MG63 (cell line): ENCODE data around the gene PAPLN. TPM values are rescaled to one million over a fixed set of nuclear protein-coding genes. Genes with fewer than 3 reads are reported as not detected.
"Not testable (repeated sequence)": the region's sequence is repeated elsewhere in the genome, so short reads cannot be mapped to it uniquely, and the experiment has no call there.

Experiments used
- DNase-seq: peaks from one replicate; pipeline ENCODE4 v3.0.0-alpha.2; 2020
- H3K27me3 ChIP-seq: fragments of 250-450 bp; sonication (Bioruptor Pico); 2 replicates; pipeline ENCODE4 v1.5.1; 2020; ENCODE audit warnings: mild to moderate bottlenecking, moderate library complexity
- H3K36me3 ChIP-seq: fragments of 250-450 bp; sonication (Bioruptor Pico); 2 replicates; pipeline ENCODE4 v1.5.1; 2020; ENCODE audit warnings: mild to moderate bottlenecking, moderate library complexity
- H3K4me3 ChIP-seq: fragments of 250-450 bp; sonication (Bioruptor Pico); 2 replicates; pipeline ENCODE4 v1.5.1; 2020; ENCODE audit warnings: mild to moderate bottlenecking, moderate library complexity
- H3K9me3 ChIP-seq: fragments of 250-450 bp; sonication (Bioruptor Pico); 2 replicates; pipeline ENCODE4 v1.5.1; 2020; ENCODE audit warnings: mild to moderate bottlenecking, moderate library complexity
- total RNA-seq: library from RNA; depleted of rRNA; stranded (reverse); fragments of >200 nt; shearing (Covaris generic); gene quantifications from 2 replicates; pipeline ENCODE4 v1.2.3, GENCODE V29; 2014; ENCODE audit warnings: low replicate concordance; rRNA removed

The PAPLN gene, protein sequence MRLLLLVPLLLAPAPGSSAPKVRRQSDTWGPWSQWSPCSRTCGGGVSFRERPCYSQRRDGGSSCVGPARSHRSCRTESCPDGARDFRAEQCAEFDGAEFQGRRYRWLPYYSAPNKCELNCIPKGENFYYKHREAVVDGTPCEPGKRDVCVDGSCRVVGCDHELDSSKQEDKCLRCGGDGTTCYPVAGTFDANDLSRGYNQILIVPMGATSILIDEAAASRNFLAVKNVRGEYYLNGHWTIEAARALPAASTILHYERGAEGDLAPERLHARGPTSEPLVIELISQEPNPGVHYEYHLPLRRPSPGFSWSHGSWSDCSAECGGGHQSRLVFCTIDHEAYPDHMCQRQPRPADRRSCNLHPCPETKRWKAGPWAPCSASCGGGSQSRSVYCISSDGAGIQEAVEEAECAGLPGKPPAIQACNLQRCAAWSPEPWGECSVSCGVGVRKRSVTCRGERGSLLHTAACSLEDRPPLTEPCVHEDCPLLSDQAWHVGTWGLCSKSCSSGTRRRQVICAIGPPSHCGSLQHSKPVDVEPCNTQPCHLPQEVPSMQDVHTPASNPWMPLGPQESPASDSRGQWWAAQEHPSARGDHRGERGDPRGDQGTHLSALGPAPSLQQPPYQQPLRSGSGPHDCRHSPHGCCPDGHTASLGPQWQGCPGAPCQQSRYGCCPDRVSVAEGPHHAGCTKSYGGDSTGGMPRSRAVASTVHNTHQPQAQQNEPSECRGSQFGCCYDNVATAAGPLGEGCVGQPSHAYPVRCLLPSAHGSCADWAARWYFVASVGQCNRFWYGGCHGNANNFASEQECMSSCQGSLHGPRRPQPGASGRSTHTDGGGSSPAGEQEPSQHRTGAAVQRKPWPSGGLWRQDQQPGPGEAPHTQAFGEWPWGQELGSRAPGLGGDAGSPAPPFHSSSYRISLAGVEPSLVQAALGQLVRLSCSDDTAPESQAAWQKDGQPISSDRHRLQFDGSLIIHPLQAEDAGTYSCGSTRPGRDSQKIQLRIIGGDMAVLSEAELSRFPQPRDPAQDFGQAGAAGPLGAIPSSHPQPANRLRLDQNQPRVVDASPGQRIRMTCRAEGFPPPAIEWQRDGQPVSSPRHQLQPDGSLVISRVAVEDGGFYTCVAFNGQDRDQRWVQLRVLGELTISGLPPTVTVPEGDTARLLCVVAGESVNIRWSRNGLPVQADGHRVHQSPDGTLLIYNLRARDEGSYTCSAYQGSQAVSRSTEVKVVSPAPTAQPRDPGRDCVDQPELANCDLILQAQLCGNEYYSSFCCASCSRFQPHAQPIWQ
- total RNA-seq = 0.53 TPM in 1 of 2 replicates, not detected in the other

DNA sequence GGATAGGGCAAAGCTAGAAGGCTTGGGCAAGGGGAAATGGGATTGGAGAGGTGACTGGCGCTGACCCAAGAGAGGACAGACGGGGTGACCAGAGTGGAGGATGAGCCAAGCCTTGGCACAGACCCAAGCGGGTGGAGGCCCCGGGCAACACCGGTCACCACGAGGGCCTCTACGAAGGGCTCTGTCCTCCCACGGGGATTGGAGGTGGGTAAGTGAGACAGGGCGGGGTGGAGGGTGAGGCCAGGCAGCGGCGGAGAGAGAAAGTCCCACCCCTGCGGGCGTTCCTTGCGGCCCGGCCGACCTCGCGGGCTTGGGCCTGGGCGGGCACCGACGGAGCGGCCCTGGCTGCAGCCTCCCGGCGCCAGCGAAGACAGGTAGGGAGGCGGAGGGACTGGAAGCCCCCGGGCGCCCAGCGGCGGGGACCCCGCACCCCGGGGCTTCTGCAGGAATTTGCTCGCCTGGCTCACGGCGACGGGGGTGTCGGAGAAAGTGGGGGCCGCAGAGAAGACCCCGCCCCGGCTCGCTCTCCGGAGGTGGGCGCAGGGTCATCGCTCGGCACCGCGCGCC is at the start of gene PAPLN:
TSS of gene PAPLN (plus strand) at position 288 of the 567 bp plus-strand sequence. CDS start 2,273 bp downstream, outside the sequence.
- no peaks in the 10 kb centered on the region for H3K36me3 ChIP-seq
- peaks cover 2% of the 10 kb centered on the region; the same call in 1 of the 2 replicates for H3K27me3 ChIP-seq
- DNase-seq = no peak
- H3K9me3 ChIP-seq = no peaks in the 10 kb centered on the region
- H3K4me3 ChIP-seq = 0 out of 2 replicates have a peak within 1 kb of the TSS, but pooled peaks have one; percentile 10

DNA sequence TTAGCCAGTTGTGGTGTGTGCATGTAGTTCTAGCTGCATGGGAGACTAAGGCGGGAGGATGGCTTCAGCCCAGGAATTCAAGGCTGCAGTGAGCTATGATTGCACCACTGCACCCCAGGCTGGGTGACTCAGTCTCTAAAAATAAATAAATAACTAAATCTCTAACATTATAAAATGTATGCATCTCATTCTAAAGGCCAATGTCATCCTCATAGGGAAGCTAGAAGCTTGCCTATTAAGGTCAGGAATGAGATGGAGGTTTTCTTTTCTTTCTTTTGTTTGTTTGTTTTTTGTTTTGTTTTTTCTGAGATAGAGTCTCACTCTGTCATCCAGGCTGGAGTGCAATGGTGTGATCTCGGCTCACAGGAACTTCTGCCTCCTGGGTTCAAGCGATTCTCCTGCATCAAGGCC is 48.8 kb upstream of the PAPLN start:
- H3K4me3 ChIP-seq = no peak overlapping the region
- no peaks in the 10 kb centered on the region for H3K27me3 ChIP-seq
- peaks cover 3% of the 10 kb centered on the region; the same call in 1 of the 2 replicates for H3K36me3 ChIP-seq
- H3K9me3 ChIP-seq = no peaks in the 10 kb centered on the region
- DNase-seq = peak; percentile 76

DNA sequence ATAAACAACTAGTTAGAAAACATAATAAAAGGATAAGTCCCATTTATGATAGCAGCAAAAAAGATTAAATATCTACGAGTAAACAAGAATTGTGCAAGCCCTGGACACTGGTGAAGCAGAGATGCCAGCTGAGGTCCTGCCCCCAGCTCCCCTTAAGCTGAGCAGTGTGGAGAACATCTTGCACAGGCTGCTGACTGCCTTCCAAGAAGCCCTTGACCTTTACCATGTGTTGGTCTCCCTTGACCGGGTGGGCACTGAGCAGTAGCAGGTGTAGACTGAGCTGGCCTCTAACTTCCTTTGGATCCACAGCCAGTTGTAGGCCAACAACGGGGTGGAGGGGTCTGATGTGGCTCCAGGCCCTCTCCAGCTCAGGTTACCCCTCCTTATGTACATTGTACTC is 47.7 kb upstream of the PAPLN start:
- H3K4me3 ChIP-seq = no peak overlapping the region
- no peak for DNase-seq

DNA sequence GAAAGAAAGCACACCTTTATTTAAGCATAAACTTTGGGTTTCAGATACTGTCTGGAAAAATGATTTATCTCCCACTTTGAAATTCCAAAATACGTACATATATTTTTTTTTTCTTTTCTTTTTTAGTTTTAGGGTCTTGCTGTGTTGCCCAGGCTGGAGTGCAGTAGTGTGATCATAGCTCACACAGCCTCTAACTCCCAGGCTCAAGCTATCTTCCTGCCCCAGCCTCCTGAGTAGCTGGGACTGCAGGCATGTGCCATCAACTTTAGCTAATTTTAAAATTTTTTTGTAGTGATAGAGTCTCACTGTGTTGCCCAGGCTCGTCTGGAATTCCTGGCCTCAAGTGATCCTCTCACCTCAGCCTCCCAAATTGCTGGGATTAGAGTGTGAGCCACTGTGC is 45.9 kb upstream of the PAPLN start:
- Histone ChIP-seq H3K4me3 (no peak overlapping the region), H3K9me3 (no peaks in the 10 kb centered on the region), H3K27me3 (no peaks in the 10 kb centered on the region), H3K36me3 (peaks cover 3% of the 10 kb centered on the region; the same call in 1 of the 2 replicates)
- DNase-seq = no peak

More for the DNA sequence above, 47.7 kb upstream of the PAPLN start:
- Histone ChIP-seq H3K36me3 (peaks cover 3% of the 10 kb centered on the region; the same call in 1 of the 2 replicates), H3K9me3 (no peaks in the 10 kb centered on the region), H3K27me3 (no peaks in the 10 kb centered on the region)

DNA sequence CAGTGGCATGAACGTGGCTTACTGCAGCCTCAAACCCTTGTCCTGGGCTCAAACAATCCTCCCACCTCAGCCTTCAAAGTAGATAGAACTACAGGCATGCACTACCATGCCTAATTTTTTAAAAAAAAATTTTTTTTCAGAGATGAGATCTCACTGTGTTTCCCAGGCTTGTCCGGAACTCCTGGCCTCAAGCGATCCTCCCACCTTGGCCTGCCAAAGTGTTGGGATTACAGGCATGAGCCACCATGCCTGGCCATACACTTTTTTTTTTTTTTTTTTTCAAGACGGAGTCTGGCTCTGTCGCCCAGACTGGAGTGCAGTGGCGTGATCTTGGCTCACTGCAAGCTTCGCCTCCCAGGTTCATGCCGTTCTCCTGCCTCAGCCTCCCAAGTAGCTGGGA is 43.0 kb upstream of the PAPLN start:
- not testable (repeated sequence) for H3K9me3 ChIP-seq, H3K36me3 ChIP-seq, DNase-seq, H3K4me3 ChIP-seq, H3K27me3 ChIP-seq

DNA sequence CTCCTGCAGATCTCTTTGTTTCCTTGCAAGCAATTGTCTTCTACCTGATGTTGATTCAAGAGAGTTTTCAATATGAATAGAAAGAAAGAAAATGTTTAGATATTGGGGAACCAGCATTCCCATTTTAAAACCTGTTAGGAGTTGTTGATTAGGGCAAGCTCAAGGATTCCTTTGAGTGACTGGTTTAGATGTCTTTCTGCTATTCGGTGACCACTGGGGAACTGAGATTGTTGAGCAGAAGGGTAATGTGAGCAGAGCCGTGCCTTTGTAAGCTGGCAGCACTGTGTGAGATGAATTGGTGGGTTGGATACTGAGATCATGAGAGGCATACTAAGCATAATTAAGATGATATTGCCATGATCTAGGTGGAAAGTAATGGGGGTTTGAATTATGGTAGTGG is 39.1 kb upstream of the PAPLN start:
- no peak for DNase-seq
- H3K27me3 ChIP-seq = no peaks in the 10 kb centered on the region
- H3K4me3 ChIP-seq = no peak overlapping the region
- H3K36me3 ChIP-seq = no peaks in the 10 kb centered on the region
- no peaks in the 10 kb centered on the region for H3K9me3 ChIP-seq

DNA sequence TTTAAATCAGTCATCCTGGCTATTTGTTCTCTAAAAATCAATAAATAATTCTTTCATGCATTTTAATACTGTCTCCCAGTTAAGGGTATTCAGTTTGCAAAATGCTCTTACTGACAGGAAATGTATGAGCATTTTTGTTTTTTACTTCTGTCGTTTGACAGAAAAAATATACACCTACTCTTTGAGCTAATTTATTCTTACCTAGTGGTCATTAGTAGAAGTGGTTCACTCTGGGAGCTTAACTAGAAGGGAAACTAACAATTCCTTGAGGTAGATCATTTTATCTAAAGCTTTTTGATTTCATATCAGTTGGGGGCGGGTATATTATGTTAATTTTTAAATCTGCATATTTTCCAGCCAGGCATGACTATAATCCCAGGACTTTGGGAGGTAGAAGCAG is 33.8 kb upstream of the PAPLN start:
- Histone ChIP-seq H3K27me3 (no peaks in the 10 kb centered on the region), H3K4me3 (no peak overlapping the region), H3K36me3 (peaks cover 14% of the 10 kb centered on the region), H3K9me3 (no peaks in the 10 kb centered on the region)
- no peak for DNase-seq

DNA sequence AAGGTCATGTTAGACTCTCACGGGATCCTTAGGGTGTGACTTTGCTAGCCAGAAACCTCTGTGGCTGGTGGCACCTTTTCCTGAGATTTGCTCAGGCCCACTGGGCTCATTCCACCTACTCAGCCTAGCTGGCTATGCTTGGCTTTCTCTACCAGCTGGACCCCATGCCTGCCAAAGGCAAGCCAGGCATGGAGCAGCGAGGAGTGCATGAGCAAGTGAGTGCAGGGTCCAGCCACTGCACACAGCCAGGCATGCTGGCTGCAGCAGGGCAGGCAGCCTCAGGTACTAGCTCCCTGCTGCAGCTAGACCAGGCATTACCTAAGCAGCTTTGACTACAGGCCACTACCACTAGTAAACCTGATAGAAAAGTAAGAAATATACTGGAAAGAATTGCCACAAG is 29.7 kb upstream of the PAPLN start:
- no peak overlapping the region for H3K4me3 ChIP-seq
- no peaks in the 10 kb centered on the region for H3K27me3 ChIP-seq
- peaks cover 14% of the 10 kb centered on the region for H3K36me3 ChIP-seq
- DNase-seq = no peak
- no peaks in the 10 kb centered on the region for H3K9me3 ChIP-seq

DNA sequence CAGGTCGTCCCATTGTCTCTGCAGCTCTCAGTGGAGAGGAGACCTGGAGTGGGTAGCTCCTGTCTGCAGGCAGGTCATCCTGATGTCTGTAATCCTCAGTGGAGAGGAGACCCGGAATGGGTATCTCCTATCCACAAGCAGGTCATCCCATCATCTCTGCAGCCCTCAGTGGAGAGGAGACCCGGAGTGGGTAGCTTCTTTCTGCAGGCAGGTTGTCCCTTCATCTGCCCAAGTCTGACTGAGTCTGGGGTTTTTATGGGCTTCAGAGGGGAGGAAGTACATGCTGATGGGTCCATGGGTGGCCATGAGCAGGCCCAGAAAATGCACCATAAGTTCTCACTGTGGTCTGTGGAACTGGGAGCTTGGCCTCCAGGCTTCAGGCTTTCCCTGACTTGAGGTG is 28.9 kb upstream of the PAPLN start:
- H3K9me3 ChIP-seq = no peaks in the 10 kb centered on the region
- peaks cover 14% of the 10 kb centered on the region for H3K36me3 ChIP-seq
- H3K4me3 ChIP-seq = no peak overlapping the region
- H3K27me3 ChIP-seq = no peaks in the 10 kb centered on the region
- DNase-seq = no peak

DNA sequence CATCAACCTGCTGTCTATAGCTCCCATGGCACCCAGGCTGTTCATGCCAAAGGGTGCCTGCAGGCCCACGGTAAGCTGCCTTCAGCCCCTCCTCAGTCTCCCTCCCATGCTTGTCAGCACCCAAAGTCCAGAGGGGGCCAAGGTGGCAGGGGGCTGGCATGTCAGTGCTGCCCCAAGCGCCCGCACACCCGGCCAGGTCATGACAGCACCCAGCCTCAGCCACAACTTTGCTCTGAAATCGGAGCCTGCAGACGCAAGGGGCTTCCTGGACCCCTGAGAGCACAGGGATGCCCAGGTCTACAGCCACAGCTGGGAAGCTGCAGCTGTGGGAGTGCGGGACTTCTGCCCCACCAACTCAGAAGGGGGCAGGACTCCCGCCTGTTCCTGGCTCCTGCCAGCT is 28.5 kb upstream of the PAPLN start:
- DNase-seq = no peak
- no peaks in the 10 kb centered on the region for H3K9me3 ChIP-seq
- H3K36me3 ChIP-seq = peaks cover 14% of the 10 kb centered on the region
- H3K4me3 ChIP-seq = no peak overlapping the region
- no peaks in the 10 kb centered on the region for H3K27me3 ChIP-seq

DNA sequence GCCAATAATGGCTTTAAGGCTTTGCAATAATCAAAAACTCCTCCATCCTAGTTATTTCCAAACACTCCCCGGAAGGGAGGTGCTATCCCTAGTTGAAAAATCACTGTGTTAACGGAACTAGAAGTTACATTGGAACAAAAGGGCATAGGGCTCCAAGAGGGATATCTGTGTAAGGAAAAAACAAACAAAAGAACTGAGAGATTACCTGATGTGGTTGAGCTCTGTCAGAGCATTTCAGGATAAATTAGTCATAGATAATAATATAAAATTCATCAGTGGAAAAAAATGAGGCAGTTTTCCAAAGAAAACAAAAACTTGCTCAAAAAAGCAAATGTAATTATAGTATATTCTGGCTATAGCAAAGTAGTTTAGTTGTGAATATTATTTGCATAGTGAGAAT is 27.4 kb upstream of the PAPLN start:
- Histone ChIP-seq H3K36me3 (peaks cover 14% of the 10 kb centered on the region), H3K4me3 (no peak overlapping the region), H3K9me3 (no peaks in the 10 kb centered on the region), H3K27me3 (no peaks in the 10 kb centered on the region)
- no peak for DNase-seq

DNA sequence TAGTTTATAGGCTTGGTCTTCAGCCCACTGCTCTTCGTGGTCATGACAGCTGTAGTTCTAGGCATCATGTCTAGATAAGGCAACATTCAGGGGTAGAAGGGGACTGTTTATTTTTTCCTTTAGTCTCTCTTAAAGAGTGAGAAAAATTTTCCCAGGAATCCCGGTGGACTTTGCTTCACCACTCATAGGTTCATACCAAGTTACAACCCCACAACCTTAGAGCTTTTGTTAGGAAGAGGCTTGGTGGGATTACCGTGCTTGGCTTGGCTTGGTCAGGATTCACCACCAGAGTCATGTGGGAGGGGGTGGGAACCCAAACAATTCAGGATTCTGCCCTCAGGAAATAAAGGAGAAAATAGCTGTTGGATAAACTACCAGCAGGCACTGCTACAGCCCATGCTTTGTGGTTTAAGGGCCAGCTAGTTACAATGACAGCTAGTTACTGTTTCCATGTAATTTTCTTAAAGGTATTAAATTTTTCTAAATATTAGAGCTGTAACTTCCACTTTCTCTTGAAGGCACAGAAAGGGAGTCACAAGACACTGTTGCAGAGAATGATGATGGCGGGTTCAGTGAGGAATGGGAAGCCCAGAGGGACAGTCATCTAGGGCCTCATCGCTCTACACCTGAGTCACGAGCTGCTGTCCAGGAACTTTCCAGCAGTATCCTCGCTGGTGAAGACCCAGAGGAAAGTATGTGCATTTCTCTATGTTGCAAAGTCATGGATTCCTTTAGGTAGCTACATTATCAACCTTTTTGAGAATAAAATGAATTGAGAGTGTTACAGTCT is 25.9 kb upstream of the PAPLN start:
- Histone ChIP-seq H3K4me3 (no peak overlapping the region), H3K36me3 (peaks cover 10% of the 10 kb centered on the region), H3K9me3 (no peaks in the 10 kb centered on the region), H3K27me3 (no peaks in the 10 kb centered on the region)
- no peak for DNase-seq

DNA sequence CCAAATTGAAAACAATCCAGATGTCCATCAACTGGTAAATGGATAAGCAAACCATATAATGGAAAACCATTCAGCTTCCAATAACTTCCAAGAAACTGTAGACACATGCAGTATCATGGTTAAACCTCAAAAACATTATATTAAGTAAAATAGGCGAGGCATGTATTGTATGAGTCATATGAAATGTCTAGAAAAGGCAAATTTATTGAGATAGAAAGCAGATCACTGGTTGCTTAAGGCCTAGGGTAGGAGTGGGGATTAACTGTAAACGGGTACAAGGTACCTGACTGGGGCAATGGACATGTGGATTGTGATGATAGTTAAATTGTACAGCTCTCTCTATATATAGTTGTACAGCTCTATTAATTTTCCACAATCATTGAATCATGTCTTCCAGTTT is 21.3 kb upstream of the PAPLN start:
- Histone ChIP-seq H3K4me3 (no peak overlapping the region), H3K36me3 (peaks cover 2% of the 10 kb centered on the region; the same call in 1 of the 2 replicates), H3K9me3 (no peaks in the 10 kb centered on the region), H3K27me3 (no peaks in the 10 kb centered on the region)
- DNase-seq = no peak

DNA sequence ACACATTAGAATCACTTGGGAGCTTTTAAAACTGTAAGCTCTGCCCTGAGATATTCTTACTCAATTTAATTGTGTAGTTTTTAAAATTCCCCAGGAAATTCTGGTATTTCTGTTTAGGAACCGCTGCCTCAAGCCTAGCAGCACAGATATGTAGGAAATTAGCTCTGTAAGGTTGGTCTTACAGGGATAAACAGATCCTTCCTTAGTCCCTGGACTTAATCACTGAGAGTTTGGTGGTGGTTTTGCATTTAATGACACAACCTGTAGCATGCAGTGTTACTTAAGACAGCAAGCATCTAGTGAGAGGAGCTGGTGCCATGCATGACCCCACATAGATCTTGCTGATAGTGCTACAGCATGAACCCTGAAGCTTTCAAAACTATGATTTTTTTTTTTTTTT is 19.9 kb upstream of the PAPLN start:
- Histone ChIP-seq H3K27me3 (no peaks in the 10 kb centered on the region), H3K9me3 (no peaks in the 10 kb centered on the region), H3K36me3 (peaks cover 2% of the 10 kb centered on the region; the same call in 1 of the 2 replicates), H3K4me3 (no peak overlapping the region)
- no peak for DNase-seq

DNA sequence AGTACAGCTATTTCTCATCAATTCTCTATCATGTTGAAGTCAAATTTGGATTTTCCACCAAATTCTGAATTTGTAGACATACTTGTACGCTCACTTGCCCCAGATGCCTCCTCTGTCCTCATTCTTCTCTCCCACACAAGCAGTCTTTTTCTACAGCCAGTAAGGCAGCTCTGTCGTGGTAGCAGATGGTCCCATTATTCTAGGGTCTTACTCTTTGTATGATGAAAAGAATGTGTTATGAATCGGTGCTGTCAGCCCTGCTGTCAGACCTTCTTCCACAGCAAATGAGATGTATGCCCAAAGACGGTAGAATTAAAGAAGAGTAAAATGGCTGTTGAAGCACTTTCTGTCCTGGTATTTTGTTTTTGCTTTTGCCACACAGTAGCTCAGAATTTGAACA is 17.2 kb upstream of the PAPLN start:
- H3K36me3 ChIP-seq = 0 out of 2 replicates have a peak, but pooled peaks cover 2% of the 10 kb centered on the region

More for the DNA sequence above, 17.2 kb upstream of the PAPLN start:
- no peak for DNase-seq
- no peak overlapping the region for H3K4me3 ChIP-seq
- no peaks in the 10 kb centered on the region for H3K9me3 ChIP-seq
- no peaks in the 10 kb centered on the region for H3K27me3 ChIP-seq
